GM12878 (cell line): ENCODE results near the gene NUDT17. TPM values are rescaled to one million over a fixed set of nuclear protein-coding genes. Genes with fewer than 3 reads are reported as not detected.
A peak's percentile ranks its signal among the peaks of the same experiment; 100 is the strongest.

Experiments
- ATAC-seq: fragments of 200-7000 bp; cut with Tn5 transposase; 3 replicates; pipeline ENCODE4 v1.9.1; 2020; ENCODE audit warnings: mild to moderate bottlenecking, moderate library complexity
- BruUV-seq: library from RNA; stranded (reverse); fragments of 400-500 nt; replicated peaks from 2 replicates; lab custom pipeline; 2021; lab: Mats Ljungman, UMichigan
- CTCF ChIA-PET: fragments of 300-600 bp; sonication (Branson Sonifier 250); formaldehyde crosslinking; extraction: SDS; loops from one replicate; lab custom pipeline; 2021; ENCODE audit warnings: inconsistent platforms; lab: Yijun Ruan, JAX
- POLR2A ChIA-PET: fragments of 350-600 bp; formaldehyde crosslinking; extraction: SDS; loops from one replicate; lab custom pipeline; 2021; ENCODE audit warnings: inconsistent platforms; lab: Charles Lee
- RAD21 ChIA-PET: fragments of 300-600 bp; sonication (Branson Sonifier 250); formaldehyde crosslinking; loops from one replicate; lab custom pipeline; 2023; ENCODE audit warnings: antibody characterized with exemption; ENCODE audit not compliant: unreplicated experiment; lab: Charles Lee
- SMC1A ChIA-PET: fragments of 300-600 bp; sonication (Branson Sonifier 250); formaldehyde crosslinking; loops from one replicate; lab custom pipeline; 2023; ENCODE audit not compliant: unreplicated experiment, uncharacterized antibody; lab: Charles Lee
- DNase-seq: peaks from one replicate; pipeline ENCODE4 v3.0.0-alpha.2; 2011; ENCODE audit warnings: low read depth, low spot score
- FAIRE-seq: peaks from 3 replicates; lab custom pipeline; 2011; peaks lifted over from hg19 to GRCh38; lab: Jason Lieb, UNC
- H2AFZ ChIP-seq: 2 replicates; pipeline ENCODE4 v1.6.0; 2011; ENCODE audit warnings: low read depth, low read length, control low read depth; ENCODE audit not compliant: control insufficient read depth
- H3K27ac ChIP-seq: 2 replicates; pipeline ENCODE4 v1.5.1; 2011; ENCODE audit warnings: control low read depth; ENCODE audit not compliant: control insufficient read depth, insufficient read depth
- H3K27me3 ChIP-seq, 2 experiments: replicated peaks in 1 of 2; 2 replicates each; pipeline versions ENCODE4 v1.6.0 to v1.6.1; 2011; ENCODE audit warnings: low read length in 1 of 2; ENCODE audit not compliant: control insufficient read depth in 2 of 2, insufficient read depth in 2 of 2
- H3K36me3 ChIP-seq, 2 experiments: 2 replicates each; pipeline ENCODE4 v1.5.1; 2011; ENCODE audit warnings: low read length in 1 of 2; ENCODE audit not compliant: control insufficient read depth in 2 of 2, insufficient read depth in 2 of 2
- H3K4me1 ChIP-seq: 2 replicates; pipeline ENCODE4 v1.6.1; 2011; ENCODE audit warnings: mild to moderate bottlenecking, low read length, moderate library complexity, mixed read lengths; ENCODE audit not compliant: control insufficient read depth, insufficient read depth
- H3K4me2 ChIP-seq: 2 replicates; pipeline ENCODE4 v1.6.0; 2011; ENCODE audit warnings: control low read depth; ENCODE audit not compliant: control insufficient read depth, insufficient read depth
- H3K4me3 ChIP-seq: fragments of 200-600 bp; sonication (generic); 2 replicates; pipeline ENCODE4 v1.5.1; 2016
- H3K79me2 ChIP-seq: 2 replicates; pipeline ENCODE4 v1.6.0; 2011; ENCODE audit warnings: low read length; ENCODE audit not compliant: control insufficient read depth, insufficient read depth
- H3K9ac ChIP-seq: 2 replicates; pipeline ENCODE4 v1.8.0; 2011; ENCODE audit warnings: low read length, control low read depth, mixed read lengths; ENCODE audit not compliant: control insufficient read depth, insufficient read depth
- H3K9me3 ChIP-seq: replicated peaks from 3 replicates; pipeline ENCODE4 v1.5.1; 2011; ENCODE audit warnings: mild to moderate bottlenecking, low read length; ENCODE audit not compliant: control insufficient read depth, insufficient read depth
- H4K20me1 ChIP-seq: 2 replicates; pipeline ENCODE4 v1.6.0; 2011; ENCODE audit not compliant: control insufficient read depth, insufficient read depth
- EP300 ChIP-seq, 2 experiments: fragments of 150-350 bp in 1 of 2; IDR thresholded peaks; 2 replicates each; pipeline ENCODE4 v1.6.1; 2011 to 2012; ENCODE audit warnings: low read depth in 2 of 2, low read length in 2 of 2, borderline replicate concordance in 1 of 2, improper control_type of control experiment in 1 of 2, inconsistent platforms in 1 of 2; ENCODE audit not compliant: control insufficient read depth in 1 of 2
- NKRF ChIP-seq: fragments of 450-650 bp; conservative IDR thresholded peaks from 2 replicates; pipeline ENCODE4 v1.6.1; 2017; ENCODE audit warnings: mild to moderate bottlenecking, moderate library complexity
- PAX8 ChIP-seq: fragments of 450-650 bp; IDR thresholded peaks from 2 replicates; pipeline ENCODE4 v1.6.1; 2017; ENCODE audit warnings: mild to moderate bottlenecking, moderate library complexity
- SMAD1 ChIP-seq: fragments of 450-650 bp; IDR thresholded peaks from 2 replicates; pipeline ENCODE4 v1.6.1; 2018; ENCODE audit warnings: mild to moderate bottlenecking, low read depth; ENCODE audit not compliant: partially characterized antibody
- ZBED1 ChIP-seq: IDR thresholded peaks from 2 replicates; pipeline ENCODE4 v1.6.1; 2016; ENCODE audit warnings: borderline replicate concordance
- ZNF274 ChIP-seq: IDR thresholded peaks from one replicate; pipeline ENCODE4 v1.8.0; 2011; ENCODE audit not compliant: insufficient read length, insufficient read depth
- ZNF687 ChIP-seq: fragments of 450-650 bp; IDR thresholded peaks from 2 replicates; pipeline ENCODE4 v1.6.1; 2017; ENCODE audit warnings: mild to moderate bottlenecking, moderate library complexity
- WGBS: methylation state at CpG from one replicate; pipeline ENCODE4 v1.1.6; 2016; ENCODE audit warnings: low lambda C conversion rate; ENCODE audit not compliant: insufficient replicate concordance, insufficient coverage; ENCODE audit errors: missing lambda C conversion rate; 5-methylcytosine and 5-hydroxymethylcytosine counted together
- in situ Hi-C: fragments of 300-500 bp; cut with MboI; formaldehyde crosslinking; loops from 9 replicates; pipeline ENCODE4 v1.14.3; 2018; ENCODE audit warnings: mixed read lengths
- intact Hi-C: fragments of 100-400 bp; cut with micrococcal nuclease; formaldehyde crosslinking; loops from one replicate; pipeline ENCODE4 v1.14.2; 2022; ENCODE audit not compliant: unreplicated experiment
- polyA plus RNA-seq, 11 experiments: library from polyadenylated mRNA; depleted of rRNA in 4 of 11; unstranded in 6 of 11; stranded (reverse) in 5 of 11; fragments of >200 nt; fragmentation: Nextera tagmentation in 4 of 11; fragmentation: Illumina TruSeq in 1 of 11; extraction: Ambion mirVana in 4 of 11; extraction: Trizol in 1 of 11; gene quantifications; 1 replicate in 1 of 11; 2 replicates in 10 of 11; pipeline versions ENCODE4 v1.2.1 to v1.2.3, GENCODE V29; 2011 to 2016; ENCODE audit warnings: inconsistent platforms in 2 of 11, missing spikeins in 2 of 11, low read depth in 1 of 11
- total RNA-seq, 4 experiments: library from RNA; depleted of rRNA in 3 of 4; stranded (reverse); fragments of >200 nt in 3 of 4; fragmentation: Illumina TruSeq in 1 of 4; extraction: Trizol in 1 of 4; gene quantifications; 2 replicates each; pipeline versions ENCODE4 v1.2.1 to v1.2.3, GENCODE V29; 2013 to 2021

Gene NUDT17
- total and polyA plus RNA-seq, 10 of the 15 experiments (the other 5 are each of a cell fraction or from before 2014, with no cell fraction given): 1.2 to 4.7 (median 4.0) TPM

GRCh38 chr1:145823565-145824498 lies 21.6 kb upstream of the NUDT17 start, which contains the start of the genes POLR3C and RNF115 (continued):
- TF ChIP-seq ZNF274: no peak
- 0 out of 4 replicates have a peak, but pooled peaks of 1 of the 2 experiments have one; percentile 34 for TF ChIP-seq EP300 (IDR thresholded peaks at IDR 0.05; ENCODE audit: borderline replicate concordance in 1 of 2, control insufficient read depth in 1 of 2, low read depth in 2 of 2, low read length in 2 of 2)
- TF ChIP-seq SMAD1: no peak
- TF ChIP-seq ZNF687: peak; percentile 90

DNA sequence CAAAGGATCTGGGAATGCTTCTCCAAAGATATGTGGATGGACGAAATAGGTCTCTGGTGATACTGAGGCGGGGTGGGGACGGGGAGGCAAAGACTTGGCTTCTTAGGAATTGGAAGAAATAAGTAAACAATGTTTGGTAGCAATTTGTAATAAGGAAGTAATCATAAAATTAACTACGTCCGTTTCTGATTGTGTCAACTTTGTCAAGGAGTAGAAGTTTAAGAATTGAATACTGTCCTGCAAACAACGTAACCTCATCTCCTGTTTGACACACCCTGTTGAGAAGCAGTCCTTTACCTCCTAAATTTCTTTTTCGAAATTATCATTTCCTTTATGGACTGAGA lies 21.0 kb upstream of the NUDT17 start:
- peaks cover 3 to 17% of the 10 kb centered on the region in 2 experiments; a peak in 3 of 4 replicates for H3K36me3 ChIP-seq
- TF ChIP-seq ZBED1: no peak
- TF ChIP-seq PAX8: 0 out of 2 replicates have a peak, but pooled peaks have one; percentile 32
- TF ChIP-seq NKRF: no peak
- ChIA-PET RAD21 (interaction anchor here (0.6 to 1.7 kb wide), 2 partner anchors 21 to 213 kb away, joined by 3 to 8 read pairs; partner anchors contain the start of gene NUDT17), CTCF (interaction anchor here (0.6 to 6.4 kb wide), 7 partner anchors 13 to 208 kb away, joined by 3 to 80 read pairs (median 4); partner anchors contain the start of genes NUDT17 and PIAS3), SMC1A (interaction anchor here (1.6 to 5.0 kb wide), 4 partner anchors 20 to 156 kb away, joined by 3 to 20 read pairs (median 8); partner anchors contain the start of genes NUDT17 and PIAS3), POLR2A (interaction anchor here (1.2 to 3.9 kb wide), 4 partner anchors 34 to 140 kb away, joined by 3 to 20 read pairs (median 4); partner anchors contain the start of genes ANKRD34A, PIAS3, POLR3GL and RBM8A)
- DNase-seq: no peak
- WGBS: 1% methylated on average over 7 of the region's 7 CpGs
- peak overlapping the region; percentile 58 for H3K4me2 ChIP-seq
- peak overlapping the region; percentile 95 for H3K27ac ChIP-seq
- peaks cover 10% of the 10 kb centered on the region for H3K4me1 ChIP-seq
- H3K27me3 ChIP-seq: no peaks in the 10 kb centered on the region
- no peaks in the 10 kb centered on the region for H4K20me1 ChIP-seq
- TSS peak; percentile 71 for BruUV-seq
- in situ Hi-C loops: no loop called here
- H2AFZ ChIP-seq: peak overlapping the region; percentile 98
- peak overlapping the region; percentile 100 for H3K9ac ChIP-seq
- ATAC-seq: no peak
- peak overlapping the region; percentile 67 for H3K4me3 ChIP-seq
- peaks cover 32% of the 10 kb centered on the region for H3K79me2 ChIP-seq
- no peaks in the 10 kb centered on the region for H3K9me3 ChIP-seq
- FAIRE-seq: no peak
- intact Hi-C loops: no loop called here
